HG03575 (cell line): ENCODE data around the gene UNK.
"Not testable (repeated sequence)": the region's sequence is repeated elsewhere in the genome, so short reads cannot be mapped to it uniquely, and the experiment has no call there.

Source experiments
- ATAC-seq: cut with Tn5 transposase; IDR thresholded peaks from one replicate; pipeline ENCODE4 v1.9.1; 2021; ENCODE audit not compliant: unreplicated experiment, insufficient number of reproducible peaks, low FRiP score; ENCODE audit errors: extremely low read depth

UNK gene

GRCh38 chr17:75753514-75754377 is 30.9 kb upstream of the UNK start:
- ATAC-seq = no peak

GRCh38 chr17:75754378-75755204 is 30.0 kb upstream of the UNK start:
- no peak for ATAC-seq

DNA sequence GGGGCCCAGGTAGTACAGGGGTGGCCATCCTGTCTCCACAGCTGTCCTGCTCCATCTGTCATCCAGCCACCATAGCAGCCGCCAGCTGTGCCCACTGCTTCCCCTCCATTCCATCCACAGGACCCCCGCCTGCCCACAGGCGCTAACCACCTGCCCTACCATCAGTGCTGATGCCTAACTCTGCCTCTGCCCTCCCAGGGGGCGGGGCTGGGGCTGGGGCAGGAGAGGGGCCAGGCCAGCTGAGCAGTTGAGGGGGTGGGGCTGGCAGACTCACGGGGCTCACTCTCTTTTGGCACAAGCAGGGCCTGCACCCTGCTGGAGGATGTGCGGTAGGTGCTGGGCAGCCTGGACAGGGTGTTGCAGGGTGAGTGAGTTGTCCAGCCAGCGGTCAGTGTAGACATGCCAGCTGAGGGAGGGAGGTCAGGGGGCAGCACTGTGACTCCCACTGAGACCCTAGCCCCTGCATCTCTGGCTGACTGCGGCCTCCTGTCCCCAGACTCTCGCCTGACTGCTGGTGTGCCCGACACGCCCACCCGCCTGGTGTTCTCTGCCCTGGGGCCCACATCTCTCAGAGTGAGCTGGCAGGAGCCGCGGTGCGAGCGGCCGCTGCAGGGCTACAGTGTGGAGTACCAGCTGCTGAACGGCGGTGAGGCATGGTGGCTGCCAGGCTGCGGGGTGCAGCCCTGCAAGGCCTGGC is 29.3 kb upstream of the UNK start:
- no peak for ATAC-seq

GRCh38 chr17:75755990-75756389 is 28.6 kb upstream of the UNK start:
- ATAC-seq = no peak

GRCh38 chr17:75756451-75757085 is 28.0 kb upstream of the UNK start:
- no peak for ATAC-seq

DNA sequence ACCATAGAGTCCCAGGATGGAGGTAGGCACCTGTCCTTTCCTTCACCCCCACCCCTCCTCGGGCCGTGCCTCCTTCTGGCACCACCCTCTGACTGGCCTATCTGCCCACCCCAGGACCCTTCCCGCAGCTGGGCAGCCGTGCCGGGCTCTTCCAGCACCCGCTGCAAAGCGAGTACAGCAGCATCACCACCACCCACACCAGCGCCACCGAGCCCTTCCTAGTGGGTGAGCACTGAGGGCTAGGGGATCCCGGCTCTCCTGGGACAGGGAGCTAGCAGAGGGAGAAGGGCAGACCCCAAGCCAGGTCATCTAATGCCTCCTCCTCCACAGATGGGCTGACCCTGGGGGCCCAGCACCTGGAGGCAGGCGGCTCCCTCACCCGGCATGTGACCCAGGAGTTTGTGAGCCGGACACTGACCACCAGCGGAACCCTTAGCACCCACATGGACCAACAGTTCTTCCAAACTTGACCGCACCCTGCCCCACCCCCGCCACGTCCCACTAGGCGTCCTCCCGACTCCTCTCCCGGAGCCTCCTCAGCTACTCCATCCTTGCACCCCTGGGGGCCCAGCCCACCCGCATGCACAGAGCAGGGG is 27.4 kb upstream of the UNK start:
- ATAC-seq = no peak

DNA sequence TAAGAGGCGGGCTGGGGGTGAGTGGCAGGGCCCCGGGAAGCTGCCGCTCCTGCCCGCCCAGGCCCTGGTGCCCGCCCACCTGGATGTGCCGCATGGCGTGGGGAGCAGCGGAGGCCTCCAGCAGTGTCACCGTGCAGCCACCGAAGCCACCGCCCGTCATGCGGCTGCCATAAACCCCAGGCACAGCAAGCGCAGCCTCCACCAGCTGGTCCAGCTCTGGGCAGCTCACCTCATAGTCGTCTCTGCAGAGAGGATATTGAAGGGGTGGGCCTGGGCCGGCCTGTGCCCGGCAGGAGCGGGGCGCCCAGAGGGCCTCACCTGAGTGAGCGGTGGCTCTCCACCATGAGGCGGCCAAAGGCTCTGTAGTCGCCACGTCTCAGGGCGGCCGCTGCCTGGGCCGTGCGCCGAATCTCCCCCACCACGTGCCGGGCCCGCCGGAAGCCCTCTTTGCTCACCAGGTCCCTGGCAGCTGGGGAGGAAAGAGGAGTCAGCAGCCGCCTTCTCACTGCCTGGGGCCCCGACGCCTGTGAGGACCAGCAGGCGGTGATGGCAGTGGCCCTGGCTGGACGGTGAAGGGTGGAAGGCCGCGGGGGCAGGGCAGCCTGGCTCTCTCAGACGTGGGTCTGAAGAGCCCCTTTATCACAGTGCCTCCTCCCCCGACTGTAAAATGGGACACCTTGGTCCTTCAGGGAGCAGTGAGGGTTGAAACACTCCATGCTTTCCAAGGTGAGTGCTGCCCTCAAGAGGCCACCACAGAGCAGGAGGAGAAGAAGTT is 26.3 kb upstream of the UNK start:
- ATAC-seq = no peak

GRCh38 chr17:75759457-75759856 is 25.1 kb upstream of the UNK start:
- ATAC-seq = no peak

GRCh38 chr17:75759978-75760640 is 24.5 kb upstream of the UNK start:
- not testable (repeated sequence) for ATAC-seq

DNA sequence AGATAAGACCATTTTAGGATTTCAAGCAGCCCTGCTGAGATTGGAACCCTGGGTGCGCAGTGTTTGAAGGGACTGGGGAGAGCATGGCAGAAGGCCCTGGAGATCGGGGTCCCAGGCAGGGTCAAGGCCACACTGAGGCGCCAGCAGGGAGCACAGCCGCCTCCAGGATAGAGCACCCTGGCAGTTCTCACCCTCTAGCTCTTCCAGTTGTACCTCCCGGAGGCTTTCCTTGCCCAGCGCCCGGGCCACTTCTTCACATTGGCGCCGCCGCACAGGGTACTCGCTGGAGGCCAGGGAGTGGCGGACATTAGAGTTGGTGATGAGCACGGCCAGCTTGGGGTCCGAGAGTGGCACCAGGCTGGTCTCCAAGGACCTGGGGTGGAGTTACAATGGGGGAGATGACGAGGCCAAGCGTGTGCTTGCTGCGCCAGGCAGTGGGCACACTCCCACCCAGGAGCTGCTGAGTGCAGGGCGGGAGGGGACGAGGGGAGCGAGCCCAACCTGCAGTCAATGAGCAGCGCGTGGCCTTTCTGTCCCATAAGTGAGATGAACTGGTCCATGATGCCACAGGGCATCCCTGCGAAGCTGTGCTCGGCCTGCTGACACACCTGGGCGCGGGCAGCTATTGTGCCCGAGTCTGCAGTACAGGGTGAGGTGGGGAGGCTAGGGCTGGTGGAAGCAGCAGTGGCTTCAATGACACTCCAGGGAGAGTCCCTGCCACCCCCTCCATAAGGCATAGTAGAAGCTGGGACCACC is 21.9 kb upstream of the UNK start:
- ATAC-seq = no peak

DNA sequence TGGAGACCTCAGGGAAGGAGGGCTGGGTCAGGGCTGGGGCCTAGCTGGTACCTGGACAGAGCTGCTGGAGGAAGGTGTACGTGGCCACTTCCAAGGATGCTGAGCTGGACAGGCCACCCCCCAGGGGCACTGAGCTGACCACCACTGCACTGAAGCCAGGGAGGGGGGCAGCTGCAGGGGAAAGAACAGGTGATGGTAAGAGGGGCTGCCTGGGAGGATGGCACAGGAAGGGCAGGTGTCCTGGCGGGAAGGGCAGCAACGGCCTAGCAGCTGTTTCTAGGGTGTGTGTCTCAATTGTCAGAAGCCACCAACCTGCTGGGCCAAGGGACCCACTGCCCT is 21.4 kb upstream of the UNK start:
- no peak for ATAC-seq

- ATAC-seq = no peak
Observed at GRCh38 chr17:75763613-75764416, 20.8 kb upstream of the UNK start.

DNA sequence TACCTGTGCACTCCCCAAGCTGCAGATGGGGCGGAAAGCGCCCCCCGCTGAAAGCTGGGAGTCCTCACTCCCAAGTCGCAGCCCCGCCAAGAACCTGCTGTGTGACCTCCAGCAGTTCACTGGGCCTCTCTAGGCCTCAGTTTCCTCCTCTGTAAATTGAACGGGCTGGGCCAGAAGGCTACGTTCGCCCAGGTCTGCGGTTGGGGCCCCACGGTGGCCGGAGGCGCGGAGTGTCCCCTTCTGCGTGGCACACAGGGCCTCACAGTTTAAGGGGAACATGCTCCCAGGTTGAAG is 20.2 kb upstream of the UNK start:
- no peak for ATAC-seq

GRCh38 chr17:75764711-75765421 is 19.7 kb upstream of the UNK start, which contains the start of gene GALK1:
Gene GALK1, minus strand, starts transcription at chr17:75765192. Its CDS starts 56 bp downstream, at chr17:75765136.
- ATAC-seq = no peak

DNA sequence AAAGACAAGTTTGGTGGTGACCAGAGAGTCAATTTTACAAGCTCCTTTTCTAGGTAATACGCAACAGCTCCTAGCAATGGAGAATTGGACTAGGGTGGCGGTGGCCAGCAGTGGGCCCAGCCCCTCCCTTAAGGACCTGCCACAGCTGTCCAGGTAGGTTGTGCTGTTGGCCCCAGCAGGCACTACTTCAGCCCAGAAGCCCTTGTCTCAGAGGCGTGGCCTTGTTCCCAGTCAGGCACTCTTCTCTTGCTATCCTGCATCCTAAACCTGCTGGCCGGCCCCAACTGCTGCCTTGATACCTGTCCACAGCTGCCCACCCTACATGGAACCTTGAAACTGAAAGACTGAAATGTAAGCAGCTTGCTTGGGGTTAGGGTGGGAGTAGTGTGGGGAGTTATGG is 18.6 kb upstream of the UNK start:
- no peak for ATAC-seq

DNA sequence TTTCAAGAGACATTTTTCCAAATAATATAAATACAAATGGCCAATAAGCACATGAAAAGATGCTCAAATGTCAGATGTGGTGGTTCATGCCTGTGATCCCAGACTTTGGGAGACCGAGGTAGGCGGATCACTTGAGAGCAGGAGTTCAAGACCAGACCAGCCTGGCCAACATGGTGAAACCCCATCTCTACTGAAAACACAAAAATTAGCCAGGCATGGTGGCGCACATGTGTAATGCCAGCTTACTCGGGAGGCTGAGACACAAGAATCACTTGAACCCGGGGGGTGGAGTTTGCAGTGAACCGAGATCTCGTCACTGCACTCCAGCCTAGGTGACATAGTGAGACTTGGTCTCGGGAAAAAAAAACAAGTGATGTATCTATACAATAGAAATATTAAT is 16.7 kb upstream of the UNK start:
- no peak for ATAC-seq
